Ovary (tissue), 3 donors: Measurements from ENCODE around the gene PTPRN2.

ENCODE experiments used
- EP300 ChIP-seq: sonication (generic); formaldehyde crosslinking; IDR thresholded peaks from one replicate; pipeline ENCODE4 v1.6.1; 2017; ENCODE audit warnings: antibody characterized with exemption
- POLR2A ChIP-seq: fragments of 450-650 bp; IDR thresholded peaks from one replicate; pipeline ENCODE4 v1.6.1; 2017; ENCODE audit warnings: antibody characterized with exemption, mild to moderate bottlenecking, moderate library complexity
- TF ChIP-seq, protein P1 (sequence below), 3 donors: fragments of 450-650 bp in 2 of 3; fragments of 200-600 bp in 1 of 3; IDR thresholded peaks; one replicate each; pipeline versions ENCODE4 v1.5.1 to v1.8.0; 2016 to 2022; ENCODE audit warnings: antibody characterized with exemption in 3 of 3, mild to moderate bottlenecking in 1 of 3
- donor health status: DM: no; HTN: no; CAD: no.

DNA sequence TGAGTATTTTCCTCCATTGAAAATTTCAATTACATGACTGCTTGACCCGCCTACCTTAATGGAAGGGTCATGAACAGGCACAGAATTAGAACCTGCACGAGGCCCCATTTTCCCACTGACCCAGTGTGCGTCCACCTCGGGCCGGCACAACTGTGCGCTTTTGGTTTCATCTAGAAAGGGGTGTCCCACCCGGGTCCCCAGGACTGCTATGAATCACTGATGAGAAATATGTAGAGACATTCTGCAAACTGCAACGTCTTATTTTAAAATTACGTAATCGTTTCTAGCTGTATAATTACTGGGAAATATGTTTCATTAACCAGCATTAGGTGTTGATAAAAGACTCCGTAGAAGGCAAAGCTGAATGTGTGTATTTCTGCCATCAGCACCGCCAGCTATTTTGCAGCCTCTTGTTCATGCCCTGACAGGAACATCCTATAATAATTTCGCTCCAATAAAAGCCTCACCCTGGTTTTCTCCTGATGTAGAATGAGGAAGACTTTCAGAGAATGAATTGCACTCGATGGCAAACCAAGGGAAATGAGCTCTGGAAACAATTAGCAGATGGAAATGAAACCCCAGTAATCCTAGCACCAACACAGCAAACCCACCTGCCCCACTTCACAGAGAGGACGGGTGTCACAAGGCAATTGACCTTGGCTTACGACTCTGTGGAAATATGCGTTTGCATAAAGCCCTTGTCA lies 688.7 kb downstream of the PTPRN2 start:
- no peak for TF ChIP-seq EP300
- TF ChIP-seq POLR2A, result no peak
- TF ChIP-seq, protein P1, sequence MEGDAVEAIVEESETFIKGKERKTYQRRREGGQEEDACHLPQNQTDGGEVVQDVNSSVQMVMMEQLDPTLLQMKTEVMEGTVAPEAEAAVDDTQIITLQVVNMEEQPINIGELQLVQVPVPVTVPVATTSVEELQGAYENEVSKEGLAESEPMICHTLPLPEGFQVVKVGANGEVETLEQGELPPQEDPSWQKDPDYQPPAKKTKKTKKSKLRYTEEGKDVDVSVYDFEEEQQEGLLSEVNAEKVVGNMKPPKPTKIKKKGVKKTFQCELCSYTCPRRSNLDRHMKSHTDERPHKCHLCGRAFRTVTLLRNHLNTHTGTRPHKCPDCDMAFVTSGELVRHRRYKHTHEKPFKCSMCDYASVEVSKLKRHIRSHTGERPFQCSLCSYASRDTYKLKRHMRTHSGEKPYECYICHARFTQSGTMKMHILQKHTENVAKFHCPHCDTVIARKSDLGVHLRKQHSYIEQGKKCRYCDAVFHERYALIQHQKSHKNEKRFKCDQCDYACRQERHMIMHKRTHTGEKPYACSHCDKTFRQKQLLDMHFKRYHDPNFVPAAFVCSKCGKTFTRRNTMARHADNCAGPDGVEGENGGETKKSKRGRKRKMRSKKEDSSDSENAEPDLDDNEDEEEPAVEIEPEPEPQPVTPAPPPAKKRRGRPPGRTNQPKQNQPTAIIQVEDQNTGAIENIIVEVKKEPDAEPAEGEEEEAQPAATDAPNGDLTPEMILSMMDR (IDR thresholded peaks at IDR 0.05), result no peak
